ENCODE results near the gene UBXN1.

GRCh38 chr11:62724171-62724570, 45.3 kb upstream of the UBXN1 start:
- TF ChIP-seq CTCF (conservative IDR thresholded peaks at IDR 0.05; ENCODE audit: low read length) (no peak), EZH2phosphoT487 (IDR thresholded peaks at IDR 0.05; ENCODE audit: borderline replicate concordance, low read depth, low read length) (no peak)
